HepG2 (cell line): ENCODE measurements around the gene RGS10.

ENCODE experiments used
- CTCF ChIP-seq: sonication (generic); formaldehyde crosslinking; IDR thresholded peaks from 2 replicates; pipeline ENCODE4 v1.5.0; 2020; ENCODE audit warnings: mild to moderate bottlenecking, missing genetic modification reagents, moderate library complexity
- RELA ChIP-seq: sonication (generic); formaldehyde crosslinking; IDR thresholded peaks from 2 replicates; pipeline ENCODE4 v1.4.0; 2020; ENCODE audit warnings: missing genetic modification reagents
- ZNF274 ChIP-seq: sonication (generic); formaldehyde crosslinking; IDR thresholded peaks from 2 replicates; pipeline ENCODE4 v1.5.1; 2020; ENCODE audit warnings: mild to moderate bottlenecking, missing genetic modification reagents

- TF ChIP-seq ZNF274 (CRISPR knock-in tag) (no peak), CTCF (no peak), RELA (CRISPR knock-in tag) (no peak)
Observed at GRCh38 chr10:119509909-119510451, 32.5 kb downstream of the RGS10 start.
